GM08714 (cell line): ENCODE results near the gene ATN1.

ENCODE experiments used
- H3K4me3 ChIP-seq: fragments of 200-500 bp; sonication (Bioruptor generic); 2 replicates; pipeline ENCODE4 v1.5.1; 2014; ENCODE audit warnings: mild to moderate bottlenecking, low read length, inconsistent platforms
- ZNF274 ChIP-seq: IDR thresholded peaks from 2 replicates; pipeline ENCODE4 v1.6.1; 2012; ENCODE audit warnings: mild to moderate bottlenecking, low read depth, low read length

Gene ATN1

GRCh38 chr12:6952121-6952862 lies 24.5 kb downstream of the ATN1 start:
- H3K4me3 ChIP-seq = peak overlapping the region; percentile 90
- TF ChIP-seq ZNF274 = no peak

- H3K4me3 ChIP-seq = peak overlapping the region; percentile 90; the same call in 1 of the 2 replicates
- no peak for TF ChIP-seq ZNF274
Observed at GRCh38 chr12:6952863-6953441, 25.2 kb downstream of the ATN1 start.

- no peak for TF ChIP-seq ZNF274
- H3K4me3 ChIP-seq = peak overlapping the region; percentile 90; the same call in 1 of the 2 replicates
Observed at GRCh38 chr12:6953442-6954315, 25.9 kb downstream of the ATN1 start.

GRCh38 chr12:6954316-6955107 lies 26.8 kb downstream of the ATN1 start:
- H3K4me3 ChIP-seq = peak overlapping the region; percentile 48; the same call in 1 of the 2 replicates
- no peak for TF ChIP-seq ZNF274

- TF ChIP-seq ZNF274 = no peak
- no peak overlapping the region; the same call in 1 of the 2 replicates for H3K4me3 ChIP-seq
Observed at GRCh38 chr12:6955108-6956020, 27.6 kb downstream of the ATN1 start.

- no peak for TF ChIP-seq ZNF274
- no peak overlapping the region; the same call in 1 of the 2 replicates for H3K4me3 ChIP-seq
Observed at GRCh38 chr12:6956021-6956727, 28.4 kb downstream of the ATN1 start.

- H3K4me3 ChIP-seq = no peak overlapping the region
- TF ChIP-seq ZNF274 = no peak
Observed at GRCh38 chr12:6957151-6957701, 29.5 kb downstream of the ATN1 start.

GRCh38 chr12:6957741-6958608 lies 30.2 kb downstream of the ATN1 start:
- no peak for TF ChIP-seq ZNF274
- H3K4me3 ChIP-seq = peak overlapping the region; percentile 37; the same call in 1 of the 2 replicates

- H3K4me3 ChIP-seq = peak overlapping the region; percentile 37; the same call in 1 of the 2 replicates
- no peak for TF ChIP-seq ZNF274
Observed at GRCh38 chr12:6958609-6959057, 30.9 kb downstream of the ATN1 start.

- peak overlapping the region; percentile 37; the same call in 1 of the 2 replicates for H3K4me3 ChIP-seq
- no peak for TF ChIP-seq ZNF274
Observed at GRCh38 chr12:6959058-6959804, 31.5 kb downstream of the ATN1 start.
